HCT116 (cell line): ENCODE data around the gene ZSCAN2.

Experiments used
- CEBPB ChIP-seq: IDR thresholded peaks from 2 replicates; pipeline ENCODE4 v1.6.1; 2012; ENCODE audit warnings: low read depth
- CTCF ChIP-seq, 3 experiments: fragments of 200-600 bp in 1 of 3; sonication (generic) in 1 of 3; IDR thresholded peaks in 2 of 3; conservative IDR thresholded peaks in 1 of 3; 2 replicates each; pipeline ENCODE4 v1.5.1; 2012 to 2017; ENCODE audit warnings: low read depth in 2 of 3, low read length in 2 of 3, antibody characterized with exemption in 1 of 3, borderline replicate concordance in 1 of 3, control low read depth in 1 of 3, mild to moderate bottlenecking in 1 of 3, mixed read lengths in 1 of 3, mixed run types in 1 of 3, moderate library complexity in 1 of 3; ENCODE audit not compliant: insufficient read depth in 1 of 3
- EGR1 ChIP-seq: IDR thresholded peaks from 2 replicates; pipeline ENCODE4 v1.6.1; 2012; ENCODE audit warnings: low read depth
- EZH2 ChIP-seq: fragments of 200-600 bp; sonication (generic); IDR thresholded peaks from 2 replicates; pipeline ENCODE4 v1.6.1; 2017; ENCODE audit warnings: antibody characterized with exemption, mixed run types
- EZH2phosphoT487 ChIP-seq: fragments of 200-600 bp; IDR thresholded peaks from 2 replicates; pipeline ENCODE4 v1.6.1; 2018; ENCODE audit warnings: antibody characterized with exemption, borderline replicate concordance
- MAX ChIP-seq: IDR thresholded peaks from 2 replicates; pipeline ENCODE4 v1.6.1; 2012
- POLR2A ChIP-seq: IDR thresholded peaks from 2 replicates; pipeline ENCODE4 v1.7.0; 2011; ENCODE audit warnings: borderline replicate concordance; ENCODE audit not compliant: insufficient read depth, insufficient read length; ENCODE audit errors: extremely low read depth
- POLR2AphosphoS5 ChIP-seq: IDR thresholded peaks from 2 replicates; pipeline ENCODE4 v1.6.1; 2011; ENCODE audit warnings: mild to moderate bottlenecking, low read depth, low read length, moderate library complexity
- RAD21 ChIP-seq: IDR thresholded peaks from 2 replicates; pipeline ENCODE4 v1.6.1; 2012; ENCODE audit warnings: low read depth, mild to moderate bottlenecking
- REST ChIP-seq: IDR thresholded peaks from 2 replicates; pipeline ENCODE4 v1.6.1; 2012; ENCODE audit warnings: low read depth
- YY1 ChIP-seq: IDR thresholded peaks from 2 replicates; pipeline ENCODE4 v1.6.1; 2011; ENCODE audit warnings: low read length, low read depth, moderate library complexity, mild to moderate bottlenecking; ENCODE audit not compliant: insufficient replicate concordance; ENCODE audit errors: extremely low read depth

GRCh38 chr15:84659904-84660781 lies 59.3 kb downstream of the ZSCAN2 start:
- TF ChIP-seq YY1: no peak
- TF ChIP-seq EGR1: no peak
- TF ChIP-seq REST: no peak
- no peak for TF ChIP-seq CTCF (IDR thresholded peaks at IDR 0.05 in 2 of 3, conservative IDR thresholded peaks at IDR 0.05 in 1 of 3; ENCODE audit: borderline replicate concordance in 1 of 3, insufficient read depth in 1 of 3, low read depth in 2 of 3, low read length in 2 of 3)
- TF ChIP-seq MAX: no peak
- no peak for TF ChIP-seq CEBPB
- no peak for TF ChIP-seq EZH2phosphoT487
- TF ChIP-seq POLR2AphosphoS5: no peak
- no peak for TF ChIP-seq POLR2A
- no peak for TF ChIP-seq RAD21
- TF ChIP-seq EZH2: no peak
